Astrocyte of the cerebellum (primary cell): Measurements from ENCODE around the gene DCTN5.

Experiments
- DNase-seq: peaks from one replicate; pipeline ENCODE4 v3.0.0-alpha.2; 2011; ENCODE audit warnings: low read depth
- H3K4me3 ChIP-seq: 2 replicates; pipeline ENCODE4 v1.5.1; 2011; ENCODE audit warnings: mild to moderate bottlenecking, low read depth, low read length, moderate library complexity
- in situ Hi-C: cut with HindIII; loops from 2 replicates; pipeline ENCODE4 v1.10.0; 2017; ENCODE audit warnings: low sequenced_read_pairs
- TF ChIP-seq, protein P1 (sequence below): IDR thresholded peaks from 2 replicates; pipeline ENCODE4 v1.5.1; 2012; ENCODE audit warnings: low read length, low read depth, moderate library complexity, mild to moderate bottlenecking; ENCODE audit errors: missing control alignments

The DCTN5 gene

DNA sequence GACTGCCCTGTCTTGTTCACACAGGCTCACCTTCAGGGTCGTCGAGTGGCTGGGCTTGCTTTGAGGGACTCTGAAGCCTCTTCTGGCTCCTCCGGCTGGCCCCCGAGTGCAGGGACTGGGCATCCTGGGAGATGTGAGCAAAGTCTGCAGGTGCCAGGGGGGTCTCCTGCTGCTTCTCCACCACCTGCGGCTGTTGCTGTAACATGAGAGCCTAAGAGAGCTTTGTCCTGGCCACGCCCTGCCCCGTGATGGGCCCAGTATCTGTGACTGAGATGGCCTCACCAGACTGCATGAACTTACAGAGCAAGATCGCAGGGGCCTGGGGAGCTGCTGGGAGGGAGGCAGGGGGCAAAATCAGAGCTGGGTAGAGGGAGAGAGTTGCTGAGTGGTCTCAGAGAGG, 59.2 kb downstream of the DCTN5 start:
- in situ Hi-C loops: no loop called here
- TF ChIP-seq, protein P1, sequence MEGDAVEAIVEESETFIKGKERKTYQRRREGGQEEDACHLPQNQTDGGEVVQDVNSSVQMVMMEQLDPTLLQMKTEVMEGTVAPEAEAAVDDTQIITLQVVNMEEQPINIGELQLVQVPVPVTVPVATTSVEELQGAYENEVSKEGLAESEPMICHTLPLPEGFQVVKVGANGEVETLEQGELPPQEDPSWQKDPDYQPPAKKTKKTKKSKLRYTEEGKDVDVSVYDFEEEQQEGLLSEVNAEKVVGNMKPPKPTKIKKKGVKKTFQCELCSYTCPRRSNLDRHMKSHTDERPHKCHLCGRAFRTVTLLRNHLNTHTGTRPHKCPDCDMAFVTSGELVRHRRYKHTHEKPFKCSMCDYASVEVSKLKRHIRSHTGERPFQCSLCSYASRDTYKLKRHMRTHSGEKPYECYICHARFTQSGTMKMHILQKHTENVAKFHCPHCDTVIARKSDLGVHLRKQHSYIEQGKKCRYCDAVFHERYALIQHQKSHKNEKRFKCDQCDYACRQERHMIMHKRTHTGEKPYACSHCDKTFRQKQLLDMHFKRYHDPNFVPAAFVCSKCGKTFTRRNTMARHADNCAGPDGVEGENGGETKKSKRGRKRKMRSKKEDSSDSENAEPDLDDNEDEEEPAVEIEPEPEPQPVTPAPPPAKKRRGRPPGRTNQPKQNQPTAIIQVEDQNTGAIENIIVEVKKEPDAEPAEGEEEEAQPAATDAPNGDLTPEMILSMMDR: no peak
- H3K4me3 ChIP-seq: no peak overlapping the region
- no peak for DNase-seq

DNA sequence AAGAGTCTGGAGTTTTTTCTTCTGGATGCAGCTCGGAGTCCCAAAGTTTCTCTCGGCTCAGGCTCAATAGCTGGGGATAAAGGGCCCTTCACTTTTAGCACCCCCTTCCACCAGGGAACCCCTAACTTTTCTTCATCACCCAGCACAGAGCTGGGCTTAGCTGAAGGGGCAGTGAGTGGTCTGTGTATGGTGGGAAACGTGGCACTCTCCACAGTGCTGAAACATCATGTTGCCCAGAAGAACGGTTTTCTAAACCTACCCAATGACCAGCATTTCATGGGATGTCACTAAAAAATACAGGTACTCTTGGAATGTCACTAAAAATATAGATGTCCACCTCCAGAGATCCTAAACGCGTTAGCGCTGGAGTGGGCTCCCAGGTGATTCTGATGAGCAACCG, 59.8 kb downstream of the DCTN5 start:
- TF ChIP-seq, protein P1: no peak

DNA sequence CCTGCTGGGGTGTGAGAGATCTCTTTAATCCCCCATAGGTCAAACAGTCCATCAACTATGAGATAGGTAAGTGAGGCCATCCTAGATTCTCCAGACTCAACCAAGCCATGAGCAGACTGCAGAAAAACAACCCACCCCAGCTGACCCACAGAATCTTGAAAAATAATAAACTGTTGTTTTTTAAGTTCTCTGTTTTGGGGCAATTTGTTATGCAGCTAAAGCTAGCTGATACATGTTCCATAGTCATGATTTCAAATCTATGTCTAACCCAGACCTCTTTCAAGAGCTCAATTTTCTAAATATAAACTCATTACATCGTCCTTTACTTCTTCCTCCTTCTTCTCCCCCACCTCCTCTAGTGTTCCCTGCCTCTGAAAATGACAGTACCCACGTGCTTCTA, 61.7 kb downstream of the DCTN5 start:
- no peak overlapping the region for H3K4me3 ChIP-seq
- in situ Hi-C loops: no loop called here
- no peak for DNase-seq
- TF ChIP-seq, protein P1: no peak

More for the DNA sequence above, 59.8 kb downstream of the DCTN5 start:
- H3K4me3 ChIP-seq: no peak overlapping the region
- in situ Hi-C loops: no loop called here
- no peak for DNase-seq

DNA sequence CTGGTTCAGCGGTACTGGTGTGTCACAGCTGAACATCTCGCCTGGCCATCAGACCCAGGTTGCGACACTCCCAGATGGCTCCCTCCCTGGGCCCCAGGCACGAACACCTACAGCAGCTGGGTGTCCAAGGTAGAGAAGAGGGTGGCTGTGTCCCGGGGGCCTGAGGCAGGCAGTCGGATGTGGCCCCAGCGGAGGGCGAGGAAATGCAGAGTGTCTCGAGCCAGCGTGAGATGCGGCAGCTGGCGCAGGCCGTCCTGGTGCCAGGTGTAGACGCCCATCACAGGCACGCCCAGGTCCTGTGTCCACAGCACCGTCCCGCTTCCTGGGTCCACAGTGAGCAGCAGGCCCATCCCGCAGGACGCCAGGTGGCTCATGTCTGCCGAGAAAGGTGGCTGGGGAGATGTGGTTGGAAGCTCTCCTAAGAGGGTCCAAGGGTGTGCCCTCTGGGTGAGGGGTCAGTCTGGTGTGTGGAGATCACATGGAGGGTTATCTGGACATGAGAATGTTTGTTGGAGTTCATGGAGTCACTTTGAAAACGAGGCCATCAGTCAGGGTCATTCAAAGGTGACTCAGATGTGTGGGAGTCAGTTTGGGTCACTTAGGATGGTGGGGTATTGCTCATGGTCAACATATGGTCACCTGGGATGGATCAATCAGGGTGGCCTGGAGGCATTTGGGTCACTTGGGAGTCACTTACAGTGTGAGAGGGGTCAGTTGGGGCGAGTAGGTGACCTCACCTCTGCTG, 63.7 kb downstream of the DCTN5 start:
- no peak for DNase-seq

DNA sequence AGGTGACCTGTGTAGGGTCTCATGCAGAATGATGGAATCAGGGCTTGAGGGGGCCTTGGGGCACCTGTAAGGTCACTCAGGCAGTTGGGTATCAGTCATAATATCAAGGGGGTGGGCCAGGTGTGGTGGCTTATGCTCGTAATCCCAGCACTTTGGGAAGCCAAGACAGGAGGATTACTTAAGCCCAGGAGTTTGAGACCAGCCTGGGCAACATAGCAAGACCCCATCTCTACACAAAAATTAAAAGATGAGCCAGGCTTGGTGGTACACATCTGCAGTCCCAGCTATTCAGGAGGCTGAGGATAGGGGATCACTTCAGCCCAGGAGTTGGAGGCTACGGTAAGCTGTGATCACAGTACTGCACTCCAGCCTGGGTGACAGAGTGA, 64.2 kb downstream of the DCTN5 start:
- DNase-seq: no peak

More for the DNA sequence above, 63.7 kb downstream of the DCTN5 start:
- TF ChIP-seq, protein P1: no peak
- in situ Hi-C loops: no loop called here
- no peak overlapping the region for H3K4me3 ChIP-seq

DNA sequence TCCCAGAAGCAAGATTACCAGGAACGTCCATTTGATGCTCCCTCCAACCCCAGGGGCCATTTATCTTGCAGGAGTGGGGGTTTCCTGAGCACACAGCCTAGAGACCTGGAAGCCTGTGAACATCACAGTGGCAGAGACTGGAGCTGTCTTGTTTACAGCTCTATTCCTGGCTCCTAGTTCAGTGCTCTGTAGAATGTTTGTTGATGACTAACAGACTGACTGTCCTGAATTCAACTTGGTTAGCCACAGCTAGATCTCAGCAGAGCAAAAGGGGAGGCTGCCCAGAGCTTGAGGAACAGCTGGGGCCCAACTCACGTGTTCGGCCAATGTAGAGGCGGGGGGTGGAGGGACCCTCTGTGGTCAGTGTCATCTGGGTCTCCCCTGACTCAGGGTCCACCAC, 65.2 kb downstream of the DCTN5 start:
- no peak for DNase-seq
- in situ Hi-C loops: no loop called here
- TF ChIP-seq, protein P1: no peak
- H3K4me3 ChIP-seq: no peak overlapping the region

More for the DNA sequence above, 64.2 kb downstream of the DCTN5 start:
- in situ Hi-C loops: no loop called here
- no peak overlapping the region for H3K4me3 ChIP-seq
- TF ChIP-seq, protein P1: no peak

DNA sequence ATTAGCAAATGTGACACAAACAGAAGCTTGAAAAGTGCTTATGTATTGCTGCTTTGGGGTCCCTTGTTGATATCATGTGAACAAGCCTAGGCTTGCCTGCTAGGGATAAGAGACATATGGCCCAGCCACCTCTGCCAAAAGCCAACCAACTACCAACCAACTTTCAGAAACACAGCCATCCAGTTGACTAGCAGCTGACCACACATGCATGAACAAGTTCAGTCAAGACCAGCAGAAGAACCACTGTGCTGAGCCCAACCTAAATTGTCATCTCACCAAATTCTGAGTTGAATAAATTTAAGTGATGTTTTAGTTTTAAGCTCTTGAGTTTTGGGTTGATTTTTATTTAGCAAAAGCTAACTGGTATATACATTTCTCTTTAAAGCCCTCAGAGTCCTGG, 68.3 kb downstream of the DCTN5 start:
- no peak overlapping the region for H3K4me3 ChIP-seq
- DNase-seq: no peak
- TF ChIP-seq, protein P1: no peak
- in situ Hi-C loops: no loop called here
